ENCODE data around the gene SDCCAG8. TPM values are rescaled to one million over a fixed set of nuclear protein-coding genes. Genes with fewer than 3 reads are reported as not detected.

The SDCCAG8 gene
- total RNA-seq, 1 donor from 2014 or later, result 26.7 TPM

GRCh38 chr1:243407284-243408018, 151.6 kb downstream of the SDCCAG8 start:
- H3K4me1 Mint-ChIP-seq (ENCODE audit: unreplicated experiment), result peaks cover 10% of the 10 kb centered on the region
- H3K27me3 Mint-ChIP-seq (ENCODE audit: unreplicated experiment), result no peaks in the 10 kb centered on the region
- no peak for DNase-seq (ENCODE audit: extremely low spot score, unreplicated experiment)
- H3K9me3 Mint-ChIP-seq (ENCODE audit: unreplicated experiment), result no peaks in the 10 kb centered on the region
- peaks cover 7% of the 10 kb centered on the region for H3K36me3 Mint-ChIP-seq (ENCODE audit: unreplicated experiment)
- no peak for TF ChIP-seq CTCF (IDR thresholded peaks at IDR 0.05)
- H3K27ac Mint-ChIP-seq (ENCODE audit: unreplicated experiment), result peak overlapping the region; percentile 8
- no peak overlapping the region for H3K4me3 Mint-ChIP-seq (ENCODE audit: unreplicated experiment)

GRCh38 chr1:243408479-243408878, 152.6 kb downstream of the SDCCAG8 start:
- no peak overlapping the region for H3K27ac Mint-ChIP-seq (ENCODE audit: unreplicated experiment)

GRCh38 chr1:243409284-243409683, 153.4 kb downstream of the SDCCAG8 start:
- TF ChIP-seq CTCF (IDR thresholded peaks at IDR 0.05), result no peak
- Mint-ChIP-seq H3K27me3 (ENCODE audit: unreplicated experiment) (no peaks in the 10 kb centered on the region), H3K27ac (ENCODE audit: unreplicated experiment) (no peak overlapping the region), H3K4me1 (ENCODE audit: unreplicated experiment) (peaks cover 10% of the 10 kb centered on the region), H3K9me3 (ENCODE audit: unreplicated experiment) (no peaks in the 10 kb centered on the region), H3K4me3 (ENCODE audit: unreplicated experiment) (no peak overlapping the region), H3K36me3 (ENCODE audit: unreplicated experiment) (peaks cover 1% of the 10 kb centered on the region)
- no peak for DNase-seq (ENCODE audit: extremely low spot score, unreplicated experiment)

More at GRCh38 chr1:243408479-243408878, 152.6 kb downstream of the SDCCAG8 start:
- Mint-ChIP-seq H3K9me3 (ENCODE audit: unreplicated experiment) (no peaks in the 10 kb centered on the region), H3K4me3 (ENCODE audit: unreplicated experiment) (no peak overlapping the region), H3K36me3 (ENCODE audit: unreplicated experiment) (peaks cover 1% of the 10 kb centered on the region), H3K27me3 (ENCODE audit: unreplicated experiment) (no peaks in the 10 kb centered on the region), H3K4me1 (ENCODE audit: unreplicated experiment) (peaks cover 10% of the 10 kb centered on the region)
- TF ChIP-seq CTCF (IDR thresholded peaks at IDR 0.05), result no peak
- no peak for DNase-seq (ENCODE audit: extremely low spot score, unreplicated experiment)

DNA sequence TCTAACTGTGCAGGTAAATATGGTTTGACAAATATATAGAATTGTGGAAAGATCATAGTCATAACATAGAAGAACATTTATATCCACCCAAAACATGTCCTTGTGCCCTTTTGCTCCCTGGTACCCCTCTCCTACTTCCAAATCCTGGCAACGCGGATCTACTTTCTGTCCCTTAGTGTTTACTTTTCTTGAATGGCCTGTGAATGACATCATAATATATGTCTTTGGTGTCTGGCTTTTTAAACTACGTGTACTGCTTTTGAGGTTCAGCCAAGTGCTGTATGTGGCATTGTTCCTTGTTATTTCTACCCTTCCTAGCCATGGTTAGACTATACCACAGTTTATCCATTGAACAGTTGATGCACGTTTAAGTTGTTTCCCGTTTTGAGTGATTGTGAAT, 155.6 kb downstream of the SDCCAG8 start:
- DNase-seq (ENCODE audit: extremely low spot score, unreplicated experiment), result no peak
- peaks cover 10% of the 10 kb centered on the region for H3K4me1 Mint-ChIP-seq (ENCODE audit: unreplicated experiment)
- H3K36me3 Mint-ChIP-seq (ENCODE audit: unreplicated experiment), result peaks cover 7% of the 10 kb centered on the region
- H3K4me3 Mint-ChIP-seq (ENCODE audit: unreplicated experiment), result no peak overlapping the region
- H3K9me3 Mint-ChIP-seq (ENCODE audit: unreplicated experiment), result no peaks in the 10 kb centered on the region
- no peak for TF ChIP-seq CTCF (IDR thresholded peaks at IDR 0.05)
- H3K27ac Mint-ChIP-seq (ENCODE audit: unreplicated experiment), result no peak overlapping the region
- H3K27me3 Mint-ChIP-seq (ENCODE audit: unreplicated experiment), result no peaks in the 10 kb centered on the region

DNA sequence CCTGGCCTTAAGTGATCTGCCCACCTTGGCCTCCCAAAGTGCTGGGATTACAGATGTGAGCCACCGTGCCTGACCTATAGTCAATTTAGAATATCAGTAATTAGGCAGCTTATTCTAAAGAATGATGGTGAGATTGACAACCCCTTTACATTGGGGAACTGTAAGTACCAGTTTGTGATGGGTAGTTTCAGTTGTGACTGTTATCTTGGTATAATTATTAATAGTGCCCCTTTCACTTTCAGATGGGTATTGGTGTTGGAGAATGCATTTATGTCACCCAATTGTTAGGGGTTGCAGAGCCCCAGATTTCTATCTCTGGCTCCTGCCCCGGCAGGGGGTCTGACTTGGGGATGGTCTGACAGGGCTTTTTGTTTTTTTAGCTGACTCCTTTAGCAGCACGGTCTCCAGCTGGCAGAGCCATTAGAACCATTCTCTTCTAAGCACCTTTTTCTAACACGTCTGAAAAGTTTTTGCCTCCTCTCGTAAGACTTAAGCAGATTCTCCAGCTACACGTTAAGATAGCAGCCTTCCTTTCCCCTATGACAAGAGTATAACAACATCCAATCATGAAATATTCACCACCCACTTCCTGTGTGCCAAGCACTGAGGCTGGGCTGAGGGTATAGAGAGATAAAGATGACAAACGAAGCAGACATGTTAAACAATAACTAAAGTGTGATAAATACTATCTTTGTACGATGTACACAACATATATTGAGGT, 157.8 kb downstream of the SDCCAG8 start:
- TF ChIP-seq CTCF (IDR thresholded peaks at IDR 0.05), result no peak
- no peaks in the 10 kb centered on the region for H3K4me1 Mint-ChIP-seq (ENCODE audit: unreplicated experiment)
- H3K27me3 Mint-ChIP-seq (ENCODE audit: unreplicated experiment), result no peaks in the 10 kb centered on the region
- peaks cover 20% of the 10 kb centered on the region for H3K36me3 Mint-ChIP-seq (ENCODE audit: unreplicated experiment)
- no peaks in the 10 kb centered on the region for H3K9me3 Mint-ChIP-seq (ENCODE audit: unreplicated experiment)
- H3K4me3 Mint-ChIP-seq (ENCODE audit: unreplicated experiment), result no peak overlapping the region
- H3K27ac Mint-ChIP-seq (ENCODE audit: unreplicated experiment), result no peak overlapping the region
- DNase-seq (ENCODE audit: extremely low spot score, unreplicated experiment), result no peak
